ENCODE measurements around the gene EFL1.

DNA sequence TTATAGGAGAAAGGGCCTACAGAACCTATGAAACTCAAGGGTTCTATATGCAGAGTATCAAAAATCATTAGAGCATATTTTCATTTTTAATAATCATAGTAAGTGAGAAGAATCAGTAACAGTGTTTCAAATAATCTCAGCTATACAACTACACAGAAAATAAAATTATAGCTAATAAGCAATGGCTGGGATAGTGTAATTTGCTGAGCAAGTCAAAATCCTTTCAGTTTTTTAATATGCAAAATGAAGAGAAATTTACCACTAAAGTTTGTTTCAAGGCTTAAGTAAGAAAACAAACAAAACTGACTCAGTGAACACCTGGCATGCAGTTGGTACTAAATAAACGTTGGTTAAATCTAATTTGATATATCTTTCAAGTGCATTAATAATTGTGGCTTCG lies 66.2 kb downstream of the EFL1 start:
- TF ChIP-seq POLR2A (IDR thresholded peaks at IDR 0.05; ENCODE audit: low read depth, low read length) (no peak), CTCF (conservative IDR thresholded peaks at IDR 0.05; ENCODE audit: low read depth, low read length) (no peak), RFX5 (IDR thresholded peaks at IDR 0.05; ENCODE audit: low read depth, low read length) (no peak), RAD21 (IDR thresholded peaks at IDR 0.05; ENCODE audit: low read length) (no peak), MAFK (IDR thresholded peaks at IDR 0.05; ENCODE audit: low read depth, low read length) (peak; percentile 45), CEBPB (IDR thresholded peaks at IDR 0.05; ENCODE audit: low read depth, low read length) (no peak), SMC3 (IDR thresholded peaks at IDR 0.05; ENCODE audit: low read depth, low read length) (no peak), FOS (IDR thresholded peaks at IDR 0.05; ENCODE audit: low read depth, low read length) (no peak), RCOR1 (IDR thresholded peaks at IDR 0.05; ENCODE audit: insufficient replicate concordance, low read length) (no peak), CHD1 (IDR thresholded peaks at IDR 0.05; ENCODE audit: low read depth, low read length) (no peak), NFE2L2 (IDR thresholded peaks at IDR 0.05; ENCODE audit: low read depth, low read length) (no peak), MAZ (IDR thresholded peaks at IDR 0.05; ENCODE audit: borderline replicate concordance, low read depth, low read length) (no peak)
- TF ChIP-seq, protein P1, sequence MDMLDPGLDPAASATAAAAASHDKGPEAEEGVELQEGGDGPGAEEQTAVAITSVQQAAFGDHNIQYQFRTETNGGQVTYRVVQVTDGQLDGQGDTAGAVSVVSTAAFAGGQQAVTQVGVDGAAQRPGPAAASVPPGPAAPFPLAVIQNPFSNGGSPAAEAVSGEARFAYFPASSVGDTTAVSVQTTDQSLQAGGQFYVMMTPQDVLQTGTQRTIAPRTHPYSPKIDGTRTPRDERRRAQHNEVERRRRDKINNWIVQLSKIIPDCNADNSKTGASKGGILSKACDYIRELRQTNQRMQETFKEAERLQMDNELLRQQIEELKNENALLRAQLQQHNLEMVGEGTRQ (IDR thresholded peaks at IDR 0.05; ENCODE audit: low read depth, low read length): no peak
